Hematopoietic multipotent progenitor cell treated with erythropoietin and hydrocortisone succinate and interleukin-3 and kit ligand, for 15 days (in vitro differentiated cells): ENCODE measurements around the gene TATDN2.

Experiments
- DNase-seq: peaks from one replicate; pipeline ENCODE4 v3.0.0-alpha.2; 2015; ENCODE audit warnings: low spot score

Gene TATDN2

DNA sequence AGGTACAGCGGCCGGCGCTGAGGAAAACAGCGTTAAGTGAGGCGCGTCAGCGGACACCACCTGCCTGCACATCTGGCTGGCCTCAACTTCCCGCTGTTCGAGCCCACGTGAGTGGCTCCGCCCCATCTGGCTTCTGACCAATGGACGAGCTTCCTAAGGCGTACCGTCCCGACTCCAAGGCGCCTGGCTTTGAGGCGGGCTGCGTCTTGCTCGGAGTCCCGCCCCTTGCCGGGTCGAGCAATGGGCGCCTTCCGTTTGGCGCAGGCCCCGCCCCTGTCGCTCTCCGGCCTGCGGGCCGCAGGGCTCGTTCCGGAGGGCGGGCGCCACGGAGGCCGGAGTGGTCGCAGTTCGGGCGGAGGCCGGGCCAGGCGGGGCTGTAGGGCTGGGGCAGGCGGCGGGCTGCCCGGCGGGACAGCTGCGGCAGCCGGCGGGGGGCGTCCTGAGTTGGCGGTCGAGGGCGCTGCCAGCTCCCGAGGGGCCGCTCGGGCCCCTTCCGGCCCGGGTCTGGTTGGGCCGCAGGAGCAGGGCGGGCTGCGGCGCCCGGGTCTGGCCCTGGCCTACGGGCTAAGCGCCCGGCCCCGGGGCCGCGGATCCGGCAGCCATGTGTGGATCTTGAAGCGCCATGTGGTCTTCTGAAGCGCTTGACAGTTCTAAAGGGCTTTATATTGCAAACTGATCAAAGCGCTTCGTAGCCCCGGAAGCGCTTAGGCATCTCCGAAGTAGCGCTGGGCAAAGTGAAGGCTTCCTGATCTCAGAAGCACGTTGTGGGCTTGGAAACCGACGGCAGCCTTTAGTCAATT is at the start of gene TATDN2:
TATDN2 (plus strand) TSS at position 276 of the 800 bp plus-strand sequence. CDS start 742 bp downstream, outside the sequence.
- peak; percentile 96 for DNase-seq

GRCh38 chr3:10198761-10199649 is 49.3 kb upstream of the TATDN2 start:
- DNase-seq, result peak; percentile 75

DNA sequence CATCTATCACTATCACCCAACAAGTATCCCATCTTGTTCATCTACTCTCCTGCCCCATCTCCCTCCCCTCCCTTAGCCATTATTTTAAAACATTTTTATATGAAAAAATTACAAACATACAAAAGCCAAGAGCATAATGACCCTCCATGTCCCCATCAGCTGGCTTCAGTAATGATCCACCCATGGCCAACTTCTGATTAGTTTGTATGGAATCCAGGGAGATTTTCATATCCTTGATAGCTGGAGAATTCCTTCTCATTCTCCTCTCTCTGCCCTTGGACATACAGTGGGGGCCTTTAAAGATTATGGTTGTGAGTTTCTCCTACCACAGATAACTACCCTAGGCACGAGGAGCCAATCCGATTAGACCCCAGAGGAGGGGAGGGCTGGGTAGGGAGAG is 43.3 kb upstream of the TATDN2 start:
- DNase-seq, result no peak

GRCh38 chr3:10205451-10206165 is 42.7 kb upstream of the TATDN2 start:
- DNase-seq, result no peak

DNA sequence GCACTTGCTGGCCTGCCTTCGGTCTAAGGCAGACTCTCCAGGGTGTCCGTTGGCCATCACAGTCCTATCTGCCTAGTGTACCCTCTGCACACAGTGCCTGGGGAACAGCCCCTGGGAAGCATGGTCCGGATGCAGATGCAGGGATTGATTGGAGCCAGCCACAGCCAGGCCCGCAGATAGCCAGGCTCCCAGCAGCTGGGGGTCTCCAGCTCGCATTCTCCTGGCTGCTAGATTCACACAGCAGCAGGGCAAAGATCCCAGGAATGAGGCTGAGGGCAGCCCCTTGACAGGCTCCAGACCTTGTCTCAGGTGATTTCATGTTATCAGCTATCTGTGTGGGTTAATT is 42.1 kb upstream of the TATDN2 start:
- DNase-seq, result no peak

GRCh38 chr3:10213156-10213792 is 35.0 kb upstream of the TATDN2 start:
- DNase-seq, result no peak

DNA sequence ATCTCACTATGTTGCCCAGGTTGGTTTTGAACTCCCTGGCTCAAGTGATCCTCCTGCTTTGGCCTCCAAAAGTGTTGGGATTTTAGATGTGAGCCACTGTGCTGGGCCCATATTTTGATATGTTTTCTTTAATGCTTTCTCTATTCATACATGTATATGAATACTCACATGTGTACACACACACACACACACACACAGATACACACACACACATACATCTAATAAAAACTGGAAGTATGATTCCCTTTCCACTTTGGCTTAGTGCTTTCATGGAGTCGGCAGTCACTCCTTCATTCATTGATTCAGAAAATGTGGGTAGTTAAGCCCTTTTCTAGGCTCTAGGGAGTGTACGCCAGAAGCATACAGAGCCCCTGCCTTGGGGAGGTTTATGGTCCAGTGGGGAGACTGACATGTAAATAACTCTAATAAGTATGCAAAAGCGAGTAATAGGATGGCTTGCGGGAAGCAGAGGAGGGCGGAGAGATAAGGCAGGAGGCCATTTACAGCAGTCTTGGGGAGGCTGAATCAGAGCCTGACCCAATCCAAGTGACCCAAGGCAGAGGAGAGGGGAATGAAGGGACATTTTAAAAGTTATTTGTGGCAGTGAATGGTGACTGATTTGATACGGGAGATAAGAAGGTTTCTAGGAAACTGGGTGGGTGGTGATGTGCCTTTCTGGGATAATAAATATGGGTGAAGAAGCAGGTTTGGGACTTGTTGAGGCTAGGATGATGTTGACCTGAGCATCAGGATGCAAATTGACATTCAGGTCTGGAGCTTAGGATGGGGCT is 32.5 kb upstream of the TATDN2 start:
- no peak for DNase-seq

DNA sequence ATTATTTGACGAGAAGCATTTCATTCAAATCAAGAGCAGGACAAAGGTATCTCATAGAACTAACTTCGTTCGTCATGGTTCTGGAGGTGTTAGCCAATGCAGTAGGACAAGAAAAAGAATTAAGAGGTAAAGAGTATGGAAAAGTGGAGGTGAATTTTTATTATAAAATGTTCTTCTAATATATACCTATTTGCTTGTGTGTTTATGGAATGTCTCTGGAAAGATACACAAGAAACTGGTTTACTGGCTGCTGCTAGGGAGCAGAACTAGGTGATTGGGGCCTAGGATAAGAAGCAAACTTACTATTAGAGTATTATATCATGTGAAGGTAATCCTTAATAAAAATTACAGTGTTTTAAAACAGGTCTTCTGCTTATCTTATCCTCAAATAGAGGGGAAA is 30.9 kb upstream of the TATDN2 start:
- no peak for DNase-seq

DNA sequence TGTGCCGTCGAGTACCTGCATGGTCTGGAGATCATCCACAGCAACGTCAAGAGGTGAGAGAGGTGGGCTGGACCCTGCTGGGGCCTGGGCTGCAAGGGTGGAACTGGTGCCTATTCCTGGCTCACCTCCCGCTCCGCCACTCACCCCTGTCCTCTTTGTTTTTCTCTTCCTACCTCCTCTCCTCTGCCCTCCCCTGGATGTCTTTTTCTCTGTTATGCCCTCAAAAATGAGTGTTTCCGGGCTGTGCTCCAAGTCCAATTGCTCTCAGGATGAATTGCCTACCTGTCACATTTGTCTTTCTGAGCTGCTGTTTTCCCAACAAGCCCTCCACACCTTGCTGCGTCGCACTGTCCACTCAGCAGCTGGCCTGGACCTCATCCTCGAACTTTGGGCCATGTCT is 28.5 kb upstream of the TATDN2 start:
- no peak for DNase-seq

GRCh38 chr3:10223676-10224639 is 24.3 kb upstream of the TATDN2 start:
- no peak for DNase-seq

DNA sequence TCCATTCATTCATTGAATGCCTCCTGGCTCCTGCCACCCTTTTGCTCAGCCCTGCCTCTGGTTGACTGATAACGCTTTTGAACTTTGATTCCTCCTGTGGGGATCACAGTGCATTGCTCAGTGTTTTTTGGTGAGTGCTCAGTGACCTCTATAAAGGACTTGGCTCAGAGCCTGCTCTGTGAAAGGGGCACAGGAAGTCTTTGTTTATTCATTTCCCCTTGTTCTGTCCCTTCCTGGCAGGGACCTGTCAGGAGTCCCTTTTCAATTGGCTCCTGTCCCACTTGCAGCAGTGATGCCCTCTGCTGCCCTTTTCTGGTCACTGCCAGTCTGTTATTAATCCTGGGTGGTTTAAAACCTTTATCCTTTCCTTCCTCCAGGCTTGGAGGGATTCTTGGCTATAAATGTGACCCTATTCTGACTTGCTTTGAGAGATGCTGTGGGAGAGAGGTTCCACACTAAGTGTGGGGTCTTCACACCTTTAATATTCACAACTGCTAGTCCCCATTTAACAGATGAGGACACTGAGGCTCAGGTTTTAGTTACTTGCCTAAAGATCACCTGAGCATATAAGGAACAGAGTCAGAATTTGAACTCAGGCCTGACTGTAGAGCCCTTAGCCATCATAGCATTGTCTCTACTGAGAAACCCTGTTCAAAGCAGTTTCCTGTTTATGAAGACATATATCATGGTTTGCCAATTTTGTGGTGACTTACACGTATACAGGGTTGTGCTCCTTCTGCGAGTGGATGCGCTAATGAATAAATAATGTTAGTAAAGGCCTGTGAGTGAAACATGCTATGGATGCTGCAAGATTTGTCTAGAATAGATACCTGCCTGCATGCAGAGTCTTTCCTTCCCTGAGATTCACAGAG is 23.2 kb upstream of the TATDN2 start:
- peak; percentile 71 for DNase-seq

DNA sequence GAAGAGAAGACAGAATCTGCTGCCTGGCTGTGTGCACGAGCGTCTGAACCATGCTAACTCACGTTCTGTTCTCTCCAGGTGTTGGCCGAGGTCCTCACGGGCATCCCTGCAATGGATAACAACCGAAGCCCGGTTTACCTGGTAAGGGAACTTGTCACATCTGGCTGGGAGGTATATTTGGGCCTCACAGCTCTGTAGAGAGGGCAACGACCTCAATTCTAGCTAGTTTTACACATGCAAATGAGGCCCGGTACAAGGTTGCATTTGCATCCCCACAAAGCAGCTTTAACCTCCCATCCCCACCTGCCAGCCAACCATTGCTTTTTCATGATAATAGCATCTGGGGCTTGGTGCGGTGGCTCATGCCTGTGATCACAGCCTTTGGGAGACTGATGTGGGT is 22.0 kb upstream of the TATDN2 start:
- no peak for DNase-seq

DNA sequence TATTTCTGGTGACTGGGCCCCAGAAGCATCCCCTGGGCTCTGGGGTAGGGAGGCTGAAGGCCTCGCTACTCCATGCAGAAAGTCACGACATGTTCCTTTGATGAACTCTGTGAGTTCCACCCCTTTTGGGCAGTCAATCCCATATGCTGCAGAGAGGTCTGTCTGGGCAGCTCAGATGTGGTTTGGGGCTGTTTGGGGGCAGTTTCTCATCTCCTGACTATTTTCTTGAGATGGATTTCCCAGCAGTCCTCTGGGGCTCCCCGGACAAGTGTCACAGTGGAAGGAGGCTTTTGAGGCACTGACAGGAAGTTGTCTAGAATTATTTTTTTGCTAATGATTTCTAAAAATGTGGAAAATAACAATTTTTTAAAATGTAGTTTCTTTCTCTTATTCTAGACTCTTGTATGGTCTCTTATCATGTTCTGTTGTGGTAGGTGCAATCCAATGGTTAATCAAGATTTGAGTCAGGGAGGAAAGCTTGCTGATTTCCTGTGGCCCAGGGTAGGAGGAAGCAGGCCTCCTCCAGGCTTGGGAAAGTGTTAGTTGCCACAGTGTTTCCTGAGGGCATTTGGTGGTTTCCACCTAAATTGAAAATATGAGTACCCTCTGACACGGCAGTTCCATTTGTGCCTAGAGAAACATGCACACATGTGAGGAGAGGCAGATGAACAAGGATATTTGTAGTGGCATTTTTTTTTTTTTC is 19.9 kb upstream of the TATDN2 start:
- no peak for DNase-seq

GRCh38 chr3:10229576-10229975 is 18.7 kb upstream of the TATDN2 start:
- no peak for DNase-seq

DNA sequence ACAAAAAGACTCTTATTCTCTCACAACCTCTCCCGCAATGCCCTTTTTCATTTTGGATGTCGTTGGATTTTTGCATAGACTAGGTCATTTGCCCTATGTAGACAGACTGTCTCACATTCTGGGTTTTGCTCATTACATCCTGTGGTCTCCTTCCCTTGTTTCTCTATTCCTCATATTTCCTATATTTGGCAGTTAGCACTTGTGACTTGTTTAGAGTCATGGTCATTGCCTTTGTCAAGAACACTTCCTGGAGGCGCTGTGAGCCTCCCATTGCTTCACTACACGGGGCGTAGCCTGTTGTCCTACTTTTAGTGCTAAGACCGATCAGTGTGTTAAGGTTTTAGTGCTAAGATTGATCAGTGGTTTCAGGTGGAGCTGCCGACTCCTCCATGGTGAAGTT is 16.1 kb upstream of the TATDN2 start:
- no peak for DNase-seq

GRCh38 chr3:10233988-10234387 is 14.3 kb upstream of the TATDN2 start:
- no peak for DNase-seq

- DNase-seq, result no peak
Observed at GRCh38 chr3:10234526-10235230, 13.6 kb upstream of the TATDN2 start.

- no peak for DNase-seq
Observed at GRCh38 chr3:10235551-10235950, 12.7 kb upstream of the TATDN2 start.
